Measurements from ENCODE around the gene APLNR. TPM values are rescaled to one million over a fixed set of nuclear protein-coding genes. Genes with fewer than 3 reads are reported as not detected.
A peak's percentile ranks its signal among the peaks of the same experiment; 100 is the strongest.

The APLNR gene
- polyA plus RNA-seq, 1 of the 3 experiments (the other 2 are of a cell fraction) = 0.03 TPM

DNA sequence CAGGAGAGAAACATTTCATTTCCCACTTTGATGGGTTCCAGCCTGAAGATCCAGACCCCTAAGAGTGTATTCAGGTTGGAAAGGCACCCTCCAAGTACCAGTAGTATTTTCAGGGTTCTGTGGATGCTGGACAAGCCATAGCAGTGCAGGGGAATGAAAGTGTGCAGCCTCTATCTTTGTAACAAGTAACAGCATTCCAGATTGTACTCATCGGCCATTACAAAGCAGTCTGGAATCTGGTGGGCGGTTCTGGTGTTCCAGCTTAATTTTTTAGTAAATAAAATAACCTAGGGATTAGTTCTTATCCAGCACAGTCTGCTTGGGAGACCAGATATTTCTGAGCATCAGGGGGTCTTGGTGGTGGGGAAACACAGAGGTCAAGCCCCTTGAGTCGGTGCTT lies 22.6 kb downstream of the APLNR start:
- WGBS (ENCODE audit: low lambda C conversion rate) = 25% methylated on average over 3 of the region's 3 CpGs
- ChIA-PET POLR2A (no interaction called here), CTCF (no interaction called here)
- H3K9me2 ChIP-seq = no peaks in the 10 kb centered on the region
- H3K36me3 ChIP-seq (replicated peaks in 1 of 2; ENCODE audit: control insufficient read depth in 1 of 2, insufficient read depth in 2 of 2, low read length in 1 of 2) = no peaks in the 10 kb centered on the region
- peak overlapping the region in 1 of 2 experiments; percentile 13; a peak in 1 of 4 replicates for H3K27ac ChIP-seq (ENCODE audit: low read depth in 2 of 2, low read length in 1 of 2)
- H4K20me1 ChIP-seq (ENCODE audit: insufficient read depth) = no peaks in the 10 kb centered on the region
- peak overlapping the region; percentile 83 for H2AFZ ChIP-seq (ENCODE audit: low read depth)
- H3K4me3 ChIP-seq (ENCODE audit: low read depth in 2 of 2, low read length in 1 of 2) = no peak overlapping the region
- DNase-seq = no peak
- H3K9ac ChIP-seq = no peak overlapping the region
- H3K4me2 ChIP-seq = peak overlapping the region; percentile 11; the same call in 1 of the 2 replicates
- TF ChIP-seq FOSL2 (IDR thresholded peaks at IDR 0.05; ENCODE audit: borderline replicate concordance, low read depth) = peak; percentile 41; the same call in 1 of the 2 replicates
- TF ChIP-seq, protein P1, sequence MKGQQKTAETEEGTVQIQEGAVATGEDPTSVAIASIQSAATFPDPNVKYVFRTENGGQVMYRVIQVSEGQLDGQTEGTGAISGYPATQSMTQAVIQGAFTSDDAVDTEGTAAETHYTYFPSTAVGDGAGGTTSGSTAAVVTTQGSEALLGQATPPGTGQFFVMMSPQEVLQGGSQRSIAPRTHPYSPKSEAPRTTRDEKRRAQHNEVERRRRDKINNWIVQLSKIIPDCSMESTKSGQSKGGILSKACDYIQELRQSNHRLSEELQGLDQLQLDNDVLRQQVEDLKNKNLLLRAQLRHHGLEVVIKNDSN (IDR thresholded peaks at IDR 0.05; ENCODE audit: borderline replicate concordance, low read depth) = no peak
- TF ChIP-seq, protein P2, sequence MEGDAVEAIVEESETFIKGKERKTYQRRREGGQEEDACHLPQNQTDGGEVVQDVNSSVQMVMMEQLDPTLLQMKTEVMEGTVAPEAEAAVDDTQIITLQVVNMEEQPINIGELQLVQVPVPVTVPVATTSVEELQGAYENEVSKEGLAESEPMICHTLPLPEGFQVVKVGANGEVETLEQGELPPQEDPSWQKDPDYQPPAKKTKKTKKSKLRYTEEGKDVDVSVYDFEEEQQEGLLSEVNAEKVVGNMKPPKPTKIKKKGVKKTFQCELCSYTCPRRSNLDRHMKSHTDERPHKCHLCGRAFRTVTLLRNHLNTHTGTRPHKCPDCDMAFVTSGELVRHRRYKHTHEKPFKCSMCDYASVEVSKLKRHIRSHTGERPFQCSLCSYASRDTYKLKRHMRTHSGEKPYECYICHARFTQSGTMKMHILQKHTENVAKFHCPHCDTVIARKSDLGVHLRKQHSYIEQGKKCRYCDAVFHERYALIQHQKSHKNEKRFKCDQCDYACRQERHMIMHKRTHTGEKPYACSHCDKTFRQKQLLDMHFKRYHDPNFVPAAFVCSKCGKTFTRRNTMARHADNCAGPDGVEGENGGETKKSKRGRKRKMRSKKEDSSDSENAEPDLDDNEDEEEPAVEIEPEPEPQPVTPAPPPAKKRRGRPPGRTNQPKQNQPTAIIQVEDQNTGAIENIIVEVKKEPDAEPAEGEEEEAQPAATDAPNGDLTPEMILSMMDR (IDR thresholded peaks at IDR 0.05) = no peak
- TF ChIP-seq, protein P3, sequence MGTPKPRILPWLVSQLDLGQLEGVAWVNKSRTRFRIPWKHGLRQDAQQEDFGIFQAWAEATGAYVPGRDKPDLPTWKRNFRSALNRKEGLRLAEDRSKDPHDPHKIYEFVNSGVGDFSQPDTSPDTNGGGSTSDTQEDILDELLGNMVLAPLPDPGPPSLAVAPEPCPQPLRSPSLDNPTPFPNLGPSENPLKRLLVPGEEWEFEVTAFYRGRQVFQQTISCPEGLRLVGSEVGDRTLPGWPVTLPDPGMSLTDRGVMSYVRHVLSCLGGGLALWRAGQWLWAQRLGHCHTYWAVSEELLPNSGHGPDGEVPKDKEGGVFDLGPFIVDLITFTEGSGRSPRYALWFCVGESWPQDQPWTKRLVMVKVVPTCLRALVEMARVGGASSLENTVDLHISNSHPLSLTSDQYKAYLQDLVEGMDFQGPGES (IDR thresholded peaks at IDR 0.05; ENCODE audit: low read depth, low read length) = no peak
- TF ChIP-seq FOXJ3 (CRISPR knock-in tag; IDR thresholded peaks at IDR 0.05) = no peak
- TF ChIP-seq, protein P4, sequence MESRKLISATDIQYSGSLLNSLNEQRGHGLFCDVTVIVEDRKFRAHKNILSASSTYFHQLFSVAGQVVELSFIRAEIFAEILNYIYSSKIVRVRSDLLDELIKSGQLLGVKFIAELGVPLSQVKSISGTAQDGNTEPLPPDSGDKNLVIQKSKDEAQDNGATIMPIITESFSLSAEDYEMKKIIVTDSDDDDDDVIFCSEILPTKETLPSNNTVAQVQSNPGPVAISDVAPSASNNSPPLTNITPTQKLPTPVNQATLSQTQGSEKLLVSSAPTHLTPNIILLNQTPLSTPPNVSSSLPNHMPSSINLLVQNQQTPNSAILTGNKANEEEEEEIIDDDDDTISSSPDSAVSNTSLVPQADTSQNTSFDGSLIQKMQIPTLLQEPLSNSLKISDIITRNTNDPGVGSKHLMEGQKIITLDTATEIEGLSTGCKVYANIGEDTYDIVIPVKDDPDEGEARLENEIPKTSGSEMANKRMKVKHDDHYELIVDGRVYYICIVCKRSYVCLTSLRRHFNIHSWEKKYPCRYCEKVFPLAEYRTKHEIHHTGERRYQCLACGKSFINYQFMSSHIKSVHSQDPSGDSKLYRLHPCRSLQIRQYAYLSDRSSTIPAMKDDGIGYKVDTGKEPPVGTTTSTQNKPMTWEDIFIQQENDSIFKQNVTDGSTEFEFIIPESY (IDR thresholded peaks at IDR 0.05; ENCODE audit: borderline replicate concordance, low read depth) = no peak
- TF ChIP-seq, protein P5, sequence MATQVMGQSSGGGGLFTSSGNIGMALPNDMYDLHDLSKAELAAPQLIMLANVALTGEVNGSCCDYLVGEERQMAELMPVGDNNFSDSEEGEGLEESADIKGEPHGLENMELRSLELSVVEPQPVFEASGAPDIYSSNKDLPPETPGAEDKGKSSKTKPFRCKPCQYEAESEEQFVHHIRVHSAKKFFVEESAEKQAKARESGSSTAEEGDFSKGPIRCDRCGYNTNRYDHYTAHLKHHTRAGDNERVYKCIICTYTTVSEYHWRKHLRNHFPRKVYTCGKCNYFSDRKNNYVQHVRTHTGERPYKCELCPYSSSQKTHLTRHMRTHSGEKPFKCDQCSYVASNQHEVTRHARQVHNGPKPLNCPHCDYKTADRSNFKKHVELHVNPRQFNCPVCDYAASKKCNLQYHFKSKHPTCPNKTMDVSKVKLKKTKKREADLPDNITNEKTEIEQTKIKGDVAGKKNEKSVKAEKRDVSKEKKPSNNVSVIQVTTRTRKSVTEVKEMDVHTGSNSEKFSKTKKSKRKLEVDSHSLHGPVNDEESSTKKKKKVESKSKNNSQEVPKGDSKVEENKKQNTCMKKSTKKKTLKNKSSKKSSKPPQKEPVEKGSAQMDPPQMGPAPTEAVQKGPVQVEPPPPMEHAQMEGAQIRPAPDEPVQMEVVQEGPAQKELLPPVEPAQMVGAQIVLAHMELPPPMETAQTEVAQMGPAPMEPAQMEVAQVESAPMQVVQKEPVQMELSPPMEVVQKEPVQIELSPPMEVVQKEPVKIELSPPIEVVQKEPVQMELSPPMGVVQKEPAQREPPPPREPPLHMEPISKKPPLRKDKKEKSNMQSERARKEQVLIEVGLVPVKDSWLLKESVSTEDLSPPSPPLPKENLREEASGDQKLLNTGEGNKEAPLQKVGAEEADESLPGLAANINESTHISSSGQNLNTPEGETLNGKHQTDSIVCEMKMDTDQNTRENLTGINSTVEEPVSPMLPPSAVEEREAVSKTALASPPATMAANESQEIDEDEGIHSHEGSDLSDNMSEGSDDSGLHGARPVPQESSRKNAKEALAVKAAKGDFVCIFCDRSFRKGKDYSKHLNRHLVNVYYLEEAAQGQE (IDR thresholded peaks at IDR 0.05; ENCODE audit: low read depth, low read length) = no peak
- no peak for TF ChIP-seq MEF2A (IDR thresholded peaks at IDR 0.05; ENCODE audit: borderline replicate concordance, low read depth)
- peaks cover 4 to 16% of the 10 kb centered on the region in 2 experiments; a peak in 2 of 4 replicates for H3K4me1 ChIP-seq (ENCODE audit: control insufficient read depth in 1 of 2, insufficient read depth in 2 of 2, low read depth in 1 of 2, low read length in 1 of 2)
- H3K27me3 ChIP-seq (ENCODE audit: insufficient read depth) = no peaks in the 10 kb centered on the region
- no peaks in the 10 kb centered on the region for H3K9me3 ChIP-seq
- H3K79me2 ChIP-seq (ENCODE audit: insufficient read depth) = no peaks in the 10 kb centered on the region
- no peaks in the 10 kb centered on the region for H3F3A ChIP-seq (replicated peaks; ENCODE audit: insufficient read depth)
